ENCODE measurements around the gene PBLD.

DNA sequence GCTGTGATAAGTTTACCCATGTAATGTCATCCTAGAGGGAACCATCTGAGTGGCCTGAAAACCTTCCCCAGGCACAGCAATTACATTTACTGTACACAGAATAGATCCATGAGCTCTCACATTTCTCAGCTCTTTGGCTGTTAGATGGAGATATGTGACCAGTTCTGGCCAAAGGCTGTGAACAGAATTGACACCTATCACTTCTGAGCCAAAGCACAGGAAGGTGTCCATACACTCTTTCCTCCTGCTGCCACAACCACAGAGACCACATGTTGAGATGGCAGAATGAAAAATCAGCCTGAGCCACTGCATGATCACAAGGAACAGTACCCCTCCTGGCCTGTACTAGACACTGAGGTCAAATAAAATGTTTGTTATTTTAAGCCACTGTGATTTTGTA, 56.5 kb downstream of the PBLD start:
- TF ChIP-seq, protein P1, sequence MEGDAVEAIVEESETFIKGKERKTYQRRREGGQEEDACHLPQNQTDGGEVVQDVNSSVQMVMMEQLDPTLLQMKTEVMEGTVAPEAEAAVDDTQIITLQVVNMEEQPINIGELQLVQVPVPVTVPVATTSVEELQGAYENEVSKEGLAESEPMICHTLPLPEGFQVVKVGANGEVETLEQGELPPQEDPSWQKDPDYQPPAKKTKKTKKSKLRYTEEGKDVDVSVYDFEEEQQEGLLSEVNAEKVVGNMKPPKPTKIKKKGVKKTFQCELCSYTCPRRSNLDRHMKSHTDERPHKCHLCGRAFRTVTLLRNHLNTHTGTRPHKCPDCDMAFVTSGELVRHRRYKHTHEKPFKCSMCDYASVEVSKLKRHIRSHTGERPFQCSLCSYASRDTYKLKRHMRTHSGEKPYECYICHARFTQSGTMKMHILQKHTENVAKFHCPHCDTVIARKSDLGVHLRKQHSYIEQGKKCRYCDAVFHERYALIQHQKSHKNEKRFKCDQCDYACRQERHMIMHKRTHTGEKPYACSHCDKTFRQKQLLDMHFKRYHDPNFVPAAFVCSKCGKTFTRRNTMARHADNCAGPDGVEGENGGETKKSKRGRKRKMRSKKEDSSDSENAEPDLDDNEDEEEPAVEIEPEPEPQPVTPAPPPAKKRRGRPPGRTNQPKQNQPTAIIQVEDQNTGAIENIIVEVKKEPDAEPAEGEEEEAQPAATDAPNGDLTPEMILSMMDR (IDR thresholded peaks at IDR 0.05 in 8 of 11, conservative IDR thresholded peaks at IDR 0.05 in 3 of 11), result no peak
- TF ChIP-seq POLR2AphosphoS5 (IDR thresholded peaks at IDR 0.05), result no peak

All from spleen (tissue), 7 donors.